Measurements from ENCODE around the gene EEF2K. TPM values are rescaled to one million over a fixed set of nuclear protein-coding genes. Genes with fewer than 3 reads are reported as not detected.
A peak's percentile ranks its signal among the peaks of the same experiment; 100 is the strongest.

The EEF2K gene
- total and polyA plus RNA-seq, 2 of the 13 experiments (the other 11 are each of a cell fraction or from before 2014, with no cell fraction given): 22.0 to 23.8 TPM

DNA sequence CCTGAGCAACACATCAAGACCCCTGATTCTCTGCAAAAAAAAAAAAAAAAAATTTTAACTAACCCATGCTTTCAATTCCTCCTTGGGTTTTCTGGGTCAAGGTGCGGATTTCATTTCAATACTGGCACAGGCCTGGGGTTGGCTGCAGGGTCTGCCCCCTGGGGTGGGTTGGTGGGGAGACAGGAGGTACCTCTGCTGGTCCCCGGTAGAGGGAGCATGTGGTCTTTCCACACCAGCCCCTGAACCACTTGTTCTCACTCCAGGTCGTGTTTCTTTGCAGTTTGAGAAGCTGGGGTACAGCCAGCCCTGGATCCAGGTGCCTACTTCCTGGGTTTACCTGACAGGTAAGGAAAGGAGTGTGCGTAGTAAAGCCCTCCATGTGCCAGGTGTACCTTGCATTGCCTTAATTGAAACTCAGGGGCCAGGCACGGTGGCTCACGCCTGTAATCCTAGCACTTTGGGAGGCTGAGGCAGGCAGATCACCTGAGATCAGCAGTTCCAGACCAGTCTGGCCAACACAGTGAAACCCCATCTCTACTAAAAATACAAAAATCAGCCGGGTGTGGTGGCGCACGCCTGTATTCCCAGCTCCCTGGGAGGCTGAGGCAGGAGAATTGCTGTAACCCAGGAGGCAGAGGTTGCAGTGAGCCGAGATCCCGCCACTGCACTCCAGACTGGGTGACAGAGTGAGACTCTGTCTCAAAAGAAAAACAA is 22.0 kb upstream of the EEF2K start (continued):
- 0 out of 2 replicates have a peak, but pooled peaks have one; percentile 43 for TF ChIP-seq ZNF235 (CRISPR knock-in tag; IDR thresholded peaks at IDR 0.05; ENCODE audit: borderline replicate concordance)
- TF ChIP-seq ZC3H4 (CRISPR knock-in tag; IDR thresholded peaks at IDR 0.05; ENCODE audit: borderline replicate concordance): no peak

DNA sequence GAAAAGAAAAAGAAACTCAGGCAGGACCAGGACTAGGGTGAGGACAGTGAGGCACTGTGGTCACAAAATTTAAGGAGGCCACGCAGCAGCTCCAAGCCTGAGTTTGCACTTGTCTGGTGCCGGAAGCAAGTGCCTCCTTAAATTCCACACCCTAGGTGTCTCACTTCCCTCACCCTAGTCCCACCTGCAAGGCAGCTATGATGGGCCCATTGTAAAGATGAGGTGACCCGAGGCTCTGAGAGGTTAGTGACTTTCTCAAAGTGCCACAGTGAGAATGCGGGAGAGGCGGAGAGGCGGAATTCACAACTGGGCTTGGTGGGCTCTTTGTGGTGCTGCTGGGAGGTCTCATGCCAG is 21.5 kb upstream of the EEF2K start:
- intact Hi-C loops (cut with micrococcal nuclease; ENCODE audit: unreplicated experiment): no loop called here
- WGBS (ENCODE audit: low lambda C conversion rate): 80% methylated on average over 6 of the region's 6 CpGs

More for the DNA sequence above, 21.5 kb upstream of the EEF2K start:
- H3K27me3 ChIP-seq (ENCODE audit: control insufficient read depth in 1 of 2, insufficient read depth in 2 of 2, low read length in 2 of 2): no peaks in the 10 kb centered on the region; a peak in 1 of 5 replicates
- no peak overlapping the region for H3K27ac ChIP-seq (ENCODE audit: extremely low read length, insufficient read depth, low read length)
- no peak overlapping the region for H3K4me2 ChIP-seq (ENCODE audit: low read depth, low read length)
- in situ Hi-C loops (cut with HindIII; ENCODE audit: extremely low pct_ligation_motif_present, low pct_unique_long_range_greater_than_20kb): no loop called here
- H3K36me3 ChIP-seq (replicated peaks in 1 of 2; ENCODE audit: control insufficient read depth in 1 of 2, insufficient read depth in 2 of 2, low read length in 2 of 2): no peaks in the 10 kb centered on the region
- no peak overlapping the region for H2AFZ ChIP-seq (ENCODE audit: low read length)
- no peaks in the 10 kb centered on the region for H3K9me3 ChIP-seq (ENCODE audit: low read length)
- ChIA-PET CTCF (ENCODE audit: low intra/inter-chr PET ratio, low total read pairs) (interaction anchor here (0.8 to 1.3 kb wide), 2 partner anchors 43 to 106 kb away, joined by 3 to 4 read pairs; no protein-coding TSS in a partner anchor), POLR2A (no interaction called here)
- no TSS peak for BruUV-seq (replicated peaks)
- no peak for ATAC-seq
- H3K4me1 ChIP-seq (ENCODE audit: insufficient read depth, low read length): peaks cover 23% of the 10 kb centered on the region
- no peak overlapping the region for H3K4me3 ChIP-seq (replicated peaks in 1 of 3; ENCODE audit: insufficient read depth in 1 of 3, low read depth in 2 of 3, low read length in 3 of 3)
- H3K79me2 ChIP-seq (ENCODE audit: insufficient read depth, low read length): no peaks in the 10 kb centered on the region
- no peak overlapping the region for H3K9ac ChIP-seq (ENCODE audit: insufficient read depth, low read depth, low read length)
- no peaks in the 10 kb centered on the region for H4K20me1 ChIP-seq (ENCODE audit: insufficient read depth, low read length)
- TF ChIP-seq, protein P1, sequence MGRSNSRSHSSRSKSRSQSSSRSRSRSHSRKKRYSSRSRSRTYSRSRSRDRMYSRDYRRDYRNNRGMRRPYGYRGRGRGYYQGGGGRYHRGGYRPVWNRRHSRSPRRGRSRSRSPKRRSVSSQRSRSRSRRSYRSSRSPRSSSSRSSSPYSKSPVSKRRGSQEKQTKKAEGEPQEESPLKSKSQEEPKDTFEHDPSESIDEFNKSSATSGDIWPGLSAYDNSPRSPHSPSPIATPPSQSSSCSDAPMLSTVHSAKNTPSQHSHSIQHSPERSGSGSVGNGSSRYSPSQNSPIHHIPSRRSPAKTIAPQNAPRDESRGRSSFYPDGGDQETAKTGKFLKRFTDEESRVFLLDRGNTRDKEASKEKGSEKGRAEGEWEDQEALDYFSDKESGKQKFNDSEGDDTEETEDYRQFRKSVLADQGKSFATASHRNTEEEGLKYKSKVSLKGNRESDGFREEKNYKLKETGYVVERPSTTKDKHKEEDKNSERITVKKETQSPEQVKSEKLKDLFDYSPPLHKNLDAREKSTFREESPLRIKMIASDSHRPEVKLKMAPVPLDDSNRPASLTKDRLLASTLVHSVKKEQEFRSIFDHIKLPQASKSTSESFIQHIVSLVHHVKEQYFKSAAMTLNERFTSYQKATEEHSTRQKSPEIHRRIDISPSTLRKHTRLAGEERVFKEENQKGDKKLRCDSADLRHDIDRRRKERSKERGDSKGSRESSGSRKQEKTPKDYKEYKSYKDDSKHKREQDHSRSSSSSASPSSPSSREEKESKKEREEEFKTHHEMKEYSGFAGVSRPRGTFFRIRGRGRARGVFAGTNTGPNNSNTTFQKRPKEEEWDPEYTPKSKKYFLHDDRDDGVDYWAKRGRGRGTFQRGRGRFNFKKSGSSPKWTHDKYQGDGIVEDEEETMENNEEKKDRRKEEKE (IDR thresholded peaks at IDR 0.05): no peak
- TF ChIP-seq TEAD3 (CRISPR knock-in tag; optimal IDR thresholded peaks at IDR 0.05; ENCODE audit: borderline replicate concordance): peak; percentile 58
- TF ChIP-seq GPN1 (CRISPR knock-in tag; IDR thresholded peaks at IDR 0.05; ENCODE audit: borderline replicate concordance): no peak
- no peak for TF ChIP-seq ZFP62 (CRISPR knock-in tag; IDR thresholded peaks at IDR 0.05)
- no peak for TF ChIP-seq ZNF446 (CRISPR knock-in tag; IDR thresholded peaks at IDR 0.05)
- TF ChIP-seq, protein P2, sequence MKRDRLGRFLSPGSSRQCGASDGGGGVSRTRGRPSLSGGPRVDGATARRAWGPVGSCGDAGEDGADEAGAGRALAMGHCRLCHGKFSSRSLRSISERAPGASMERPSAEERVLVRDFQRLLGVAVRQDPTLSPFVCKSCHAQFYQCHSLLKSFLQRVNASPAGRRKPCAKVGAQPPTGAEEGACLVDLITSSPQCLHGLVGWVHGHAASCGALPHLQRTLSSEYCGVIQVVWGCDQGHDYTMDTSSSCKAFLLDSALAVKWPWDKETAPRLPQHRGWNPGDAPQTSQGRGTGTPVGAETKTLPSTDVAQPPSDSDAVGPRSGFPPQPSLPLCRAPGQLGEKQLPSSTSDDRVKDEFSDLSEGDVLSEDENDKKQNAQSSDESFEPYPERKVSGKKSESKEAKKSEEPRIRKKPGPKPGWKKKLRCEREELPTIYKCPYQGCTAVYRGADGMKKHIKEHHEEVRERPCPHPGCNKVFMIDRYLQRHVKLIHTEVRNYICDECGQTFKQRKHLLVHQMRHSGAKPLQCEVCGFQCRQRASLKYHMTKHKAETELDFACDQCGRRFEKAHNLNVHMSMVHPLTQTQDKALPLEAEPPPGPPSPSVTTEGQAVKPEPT (CRISPR knock-in tag; IDR thresholded peaks at IDR 0.05; ENCODE audit: low read depth): peak; percentile 97; the same call in 1 of the 2 replicates
- TF ChIP-seq ZBTB21 (CRISPR knock-in tag; IDR thresholded peaks at IDR 0.05): no peak
- TF ChIP-seq ZBTB1 (CRISPR knock-in tag; IDR thresholded peaks at IDR 0.05; ENCODE audit: borderline replicate concordance): no peak
- TF ChIP-seq ZNF629 (CRISPR knock-in tag; conservative IDR thresholded peaks at IDR 0.05): peak; percentile 76
- no peak for TF ChIP-seq ZNF737 (CRISPR knock-in tag; IDR thresholded peaks at IDR 0.05; ENCODE audit: borderline replicate concordance)
- no peak for DNase-seq (ENCODE audit: low spot score)
- no peak for FAIRE-seq

All from HepG2 (cell line).